HCT116 (cell line): ENCODE results near the gene SPAG6. TPM values are rescaled to one million over a fixed set of nuclear protein-coding genes. Genes with fewer than 3 reads are reported as not detected.

Experiments used
- ATAC-seq: fragments of 200-7000 bp; cut with Tn5 transposase; 2 replicates; pipeline ENCODE4 v1.9.1; 2020; ENCODE audit warnings: mild to moderate bottlenecking, moderate library complexity
- BruUV-seq: library from RNA; stranded (reverse); fragments of 400-500 nt; replicated peaks from 2 replicates; lab custom pipeline; 2021; lab: Mats Ljungman, UMichigan
- CTCF ChIA-PET: fragments of 300-600 bp; sonication (Branson Sonifier 250); formaldehyde crosslinking; loops from one replicate; lab custom pipeline; 2021; ENCODE audit warnings: antibody characterized with exemption; lab: Charles Lee
- POLR2A ChIA-PET: fragments of 300-600, 350-600 bp; sonication (Branson Sonifier 250); formaldehyde crosslinking; loops from one replicate; lab custom pipeline; 2021; ENCODE audit warnings: antibody characterized with exemption; lab: Charles Lee
- RAD21 ChIA-PET, 2 experiments: fragments of 300-600 bp; sonication (Branson Sonifier 250); formaldehyde crosslinking; loops; one replicate each; lab custom pipeline; 2023; ENCODE audit warnings: low total read pairs in 2 of 2; ENCODE audit not compliant: uncharacterized antibody in 2 of 2, unreplicated experiment in 2 of 2, low non-redundant PET in 1 of 2; lab: Charles Lee
- DNase-seq: peaks from one replicate; pipeline ENCODE4 v3.0.0-alpha.2; 2010; ENCODE audit warnings: low read depth, low spot score
- H2AFZ ChIP-seq: fragments of 200-600 bp; shearing (Covaris generic), sonication (generic); 2 replicates; pipeline ENCODE4 v1.6.1; 2017; ENCODE audit warnings: low read depth, mixed run types, mixed read lengths, antibody characterized with exemption, low read length; ENCODE audit not compliant: poor library complexity, severe bottlenecking
- H3K27ac ChIP-seq: 2 replicates; pipeline ENCODE4 v1.5.1; 2012; ENCODE audit warnings: low read depth, low read length
- H3K27me3 ChIP-seq: fragments of 200-600 bp; sonication (generic); 2 replicates; pipeline ENCODE4 v1.6.1; 2016; ENCODE audit warnings: mixed run types, low read length, mixed read lengths; ENCODE audit not compliant: insufficient read depth
- H3K36me3 ChIP-seq, 2 experiments: fragments of 200-500 bp in 1 of 2; fragments of 200-600 bp in 1 of 2; sonication (Bioruptor generic) in 1 of 2; sonication (generic) in 1 of 2; 2 replicates each; pipeline versions ENCODE4 v1.5.1 to v1.6.1; 2014 to 2016; ENCODE audit warnings: low read length in 2 of 2, inconsistent platforms in 1 of 2, mixed read lengths in 1 of 2, mixed run types in 1 of 2; ENCODE audit not compliant: insufficient read depth in 2 of 2, control insufficient read depth in 1 of 2
- H3K4me1 ChIP-seq, 2 experiments: fragments of 200-600 bp in 1 of 2; sonication (generic) in 1 of 2; 2 replicates each; pipeline versions ENCODE4 v1.5.1 to v1.6.1; 2012 to 2017; ENCODE audit warnings: low read length in 2 of 2, inconsistent platforms in 1 of 2, mild to moderate bottlenecking in 1 of 2, mixed read lengths in 1 of 2, mixed run types in 1 of 2, moderate library complexity in 1 of 2; ENCODE audit not compliant: insufficient read depth in 2 of 2, control insufficient read depth in 1 of 2
- H3K4me2 ChIP-seq: fragments of 200-600 bp; sonication (generic); 2 replicates; pipeline ENCODE4 v1.6.1; 2017; ENCODE audit warnings: mixed run types, low read length, mixed read lengths
- H3K4me3 ChIP-seq, 2 experiments: fragments of 200-600 bp in 1 of 2; sonication (generic) in 1 of 2; replicated peaks in 1 of 2; 2 replicates each; pipeline ENCODE4 v1.5.1; 2011 to 2016; ENCODE audit warnings: low read length in 2 of 2, control low read depth in 1 of 2, low read depth in 1 of 2, mild to moderate bottlenecking in 1 of 2, mixed read lengths in 1 of 2, mixed run types in 1 of 2
- H3K79me2 ChIP-seq: fragments of 200-600 bp; sonication (generic); 2 replicates; pipeline ENCODE4 v1.6.1; 2017; ENCODE audit warnings: mild to moderate bottlenecking, mixed run types, low read length, moderate library complexity, mixed read lengths; ENCODE audit not compliant: insufficient read depth
- H3K9ac ChIP-seq: fragments of 200-600 bp; sonication (generic); 2 replicates; pipeline ENCODE4 v1.6.1; 2016; ENCODE audit warnings: low read length, mixed read lengths
- H3K9me2 ChIP-seq: fragments of 200-600 bp; sonication (generic), shearing (Covaris generic); 2 replicates; pipeline ENCODE4 v1.6.1; 2017; ENCODE audit warnings: mixed run types, mild to moderate bottlenecking, moderate library complexity; ENCODE audit not compliant: insufficient read depth
- H3K9me3 ChIP-seq, 2 experiments: fragments of 200-500 bp in 1 of 2; fragments of 200-600 bp in 1 of 2; sonication (Bioruptor generic) in 1 of 2; sonication (generic) in 1 of 2; 2 replicates each; pipeline ENCODE4 v1.6.1; 2014 to 2017; ENCODE audit warnings: low read length in 2 of 2, mixed read lengths in 2 of 2, inconsistent platforms in 1 of 2, low read depth in 1 of 2, mild to moderate bottlenecking in 1 of 2, mixed run types in 1 of 2, moderate library complexity in 1 of 2; ENCODE audit not compliant: control insufficient read depth in 1 of 2, insufficient read depth in 1 of 2
- H4K20me1 ChIP-seq: fragments of 200-600 bp; sonication (generic), shearing (Covaris generic); 2 replicates; pipeline ENCODE4 v1.6.1; 2017; ENCODE audit warnings: mixed run types, mild to moderate bottlenecking, moderate library complexity; ENCODE audit not compliant: insufficient read depth
- POLR2AphosphoS5 ChIP-seq: IDR thresholded peaks from 2 replicates; pipeline ENCODE4 v1.6.1; 2011; ENCODE audit warnings: mild to moderate bottlenecking, low read depth, low read length, moderate library complexity
- SIN3A ChIP-seq: IDR thresholded peaks from 2 replicates; pipeline ENCODE4 v1.6.1; 2012; ENCODE audit warnings: low read depth
- SRF ChIP-seq: IDR thresholded peaks from 2 replicates; pipeline ENCODE4 v1.6.1; 2012; ENCODE audit warnings: low read depth
- YY1 ChIP-seq: IDR thresholded peaks from 2 replicates; pipeline ENCODE4 v1.6.1; 2011; ENCODE audit warnings: low read length, low read depth, moderate library complexity, mild to moderate bottlenecking; ENCODE audit not compliant: insufficient replicate concordance; ENCODE audit errors: extremely low read depth
- ZFX ChIP-seq: fragments of 450-650 bp; IDR thresholded peaks from 2 replicates; pipeline ENCODE4 v1.6.1; 2017
- ZNF274 ChIP-seq: fragments of 200-500 bp; sonication (Bioruptor generic); IDR thresholded peaks from 2 replicates; pipeline ENCODE4 v1.6.1; 2014; ENCODE audit warnings: mild to moderate bottlenecking, low read depth, low read length, inconsistent platforms
- intact Hi-C: fragments of 100-400 bp; cut with micrococcal nuclease; formaldehyde crosslinking; loops from 2 replicates; pipeline ENCODE4 v1.10.0; 2022
- total RNA-seq: library from RNA; stranded (reverse); gene quantifications from one replicate; pipeline ENCODE4 v1.2.1, GENCODE V29; 2021; ENCODE audit not compliant: unreplicated experiment
- TF ChIP-seq, protein P1 (sequence below): IDR thresholded peaks from 2 replicates; pipeline ENCODE4 v1.6.1; 2012
- TF ChIP-seq, protein P2 (sequence below): IDR thresholded peaks from 2 replicates; pipeline ENCODE4 v1.6.1; 2011; ENCODE audit warnings: mild to moderate bottlenecking, low read length, moderate library complexity; ENCODE audit not compliant: insufficient replicate concordance; ENCODE audit errors: extremely low read depth

Gene SPAG6
- total RNA-seq, 1 experiment from 2014 or later, result not detected

DNA sequence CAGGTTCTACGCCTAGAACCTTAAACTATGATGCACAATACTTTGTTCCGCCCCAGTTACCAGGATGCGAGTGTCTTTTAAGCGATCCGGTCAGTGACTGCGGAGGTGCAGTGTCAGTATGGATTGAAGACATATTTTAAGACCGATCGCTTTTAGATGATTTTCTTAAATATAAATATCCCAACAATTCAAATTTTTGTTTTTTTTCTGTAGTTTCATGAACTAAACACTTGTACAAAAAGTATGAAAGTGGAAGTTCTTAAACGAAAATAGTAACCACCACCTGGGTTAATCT is 28.3 kb upstream of the SPAG6 start:
- RAD21 ChIA-PET, result interaction anchor here in 1 of 2 experiments (1.3 kb wide), 1 partner anchor 23 kb away, joined by 3 read pairs; no protein-coding TSS in a partner anchor
- H3K36me3 ChIP-seq, result no peaks in the 10 kb centered on the region
- TF ChIP-seq, protein P1, sequence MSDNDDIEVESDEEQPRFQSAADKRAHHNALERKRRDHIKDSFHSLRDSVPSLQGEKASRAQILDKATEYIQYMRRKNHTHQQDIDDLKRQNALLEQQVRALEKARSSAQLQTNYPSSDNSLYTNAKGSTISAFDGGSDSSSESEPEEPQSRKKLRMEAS, result no peak
- TF ChIP-seq SRF (no peak), POLR2AphosphoS5 (no peak), YY1 (no peak), ZNF274 (no peak), SIN3A (no peak), ZFX (no peak)
- TF ChIP-seq, protein P2, sequence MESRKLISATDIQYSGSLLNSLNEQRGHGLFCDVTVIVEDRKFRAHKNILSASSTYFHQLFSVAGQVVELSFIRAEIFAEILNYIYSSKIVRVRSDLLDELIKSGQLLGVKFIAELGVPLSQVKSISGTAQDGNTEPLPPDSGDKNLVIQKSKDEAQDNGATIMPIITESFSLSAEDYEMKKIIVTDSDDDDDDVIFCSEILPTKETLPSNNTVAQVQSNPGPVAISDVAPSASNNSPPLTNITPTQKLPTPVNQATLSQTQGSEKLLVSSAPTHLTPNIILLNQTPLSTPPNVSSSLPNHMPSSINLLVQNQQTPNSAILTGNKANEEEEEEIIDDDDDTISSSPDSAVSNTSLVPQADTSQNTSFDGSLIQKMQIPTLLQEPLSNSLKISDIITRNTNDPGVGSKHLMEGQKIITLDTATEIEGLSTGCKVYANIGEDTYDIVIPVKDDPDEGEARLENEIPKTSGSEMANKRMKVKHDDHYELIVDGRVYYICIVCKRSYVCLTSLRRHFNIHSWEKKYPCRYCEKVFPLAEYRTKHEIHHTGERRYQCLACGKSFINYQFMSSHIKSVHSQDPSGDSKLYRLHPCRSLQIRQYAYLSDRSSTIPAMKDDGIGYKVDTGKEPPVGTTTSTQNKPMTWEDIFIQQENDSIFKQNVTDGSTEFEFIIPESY, result no peak
- peak overlapping the region; percentile 60 for H3K27ac ChIP-seq
- peak overlapping the region; percentile 76 for H3K9ac ChIP-seq
- no peaks in the 10 kb centered on the region for H3K9me3 ChIP-seq
- H3K4me1 ChIP-seq, result peaks cover 6 to 32% of the 10 kb centered on the region in 2 experiments; a peak in 3 of 4 replicates
- H3K4me3 ChIP-seq, result peak overlapping the region; percentile 80 to 85
- H3K79me2 ChIP-seq, result peaks cover 17% of the 10 kb centered on the region; the same call in 1 of the 2 replicates
- BruUV-seq, result TSS peak; percentile 44
- ATAC-seq, result no peak
- peak overlapping the region; percentile 88 for H3K4me2 ChIP-seq
- no peak overlapping the region for H2AFZ ChIP-seq
- no peaks in the 10 kb centered on the region for H4K20me1 ChIP-seq
- no peak for DNase-seq
- intact Hi-C loops, result loop anchor here (5.0 kb wide), 1 partner anchor 110 kb away; no protein-coding TSS in a partner anchor
- CTCF ChIA-PET, result no interaction called here
- H3K27me3 ChIP-seq, result peaks cover 2% of the 10 kb centered on the region; the same call in 1 of the 2 replicates
- POLR2A ChIA-PET, result no interaction called here
- H3K9me2 ChIP-seq, result no peaks in the 10 kb centered on the region
